ENCODE measurements around the gene PSRC1.
A peak's percentile ranks its signal among the peaks of the same experiment; 100 is the strongest.

The PSRC1 gene

GRCh38 chr1:109271458-109271857, 11.5 kb downstream of the PSRC1 start:
- no peak for DNase-seq

GRCh38 chr1:109270623-109271317, 12.2 kb downstream of the PSRC1 start:
- DNase-seq, result no peak

- no peak for DNase-seq
These were observed 12.8 kb downstream of the PSRC1 start for GRCh38 chr1:109269981-109270622.

GRCh38 chr1:109269212-109269980, 13.5 kb downstream of the PSRC1 start:
- no peak for DNase-seq

- DNase-seq, result no peak
These were observed 14.3 kb downstream of the PSRC1 start for GRCh38 chr1:109268431-109269211.

- no peak for DNase-seq
These were observed 15.1 kb downstream of the PSRC1 start for GRCh38 chr1:109267743-109268300.

- no peak for DNase-seq
These were observed 16.0 kb downstream of the PSRC1 start for GRCh38 chr1:109266965-109267364.

GRCh38 chr1:109265741-109266330, 17.1 kb downstream of the PSRC1 start:
- no peak for DNase-seq

DNA sequence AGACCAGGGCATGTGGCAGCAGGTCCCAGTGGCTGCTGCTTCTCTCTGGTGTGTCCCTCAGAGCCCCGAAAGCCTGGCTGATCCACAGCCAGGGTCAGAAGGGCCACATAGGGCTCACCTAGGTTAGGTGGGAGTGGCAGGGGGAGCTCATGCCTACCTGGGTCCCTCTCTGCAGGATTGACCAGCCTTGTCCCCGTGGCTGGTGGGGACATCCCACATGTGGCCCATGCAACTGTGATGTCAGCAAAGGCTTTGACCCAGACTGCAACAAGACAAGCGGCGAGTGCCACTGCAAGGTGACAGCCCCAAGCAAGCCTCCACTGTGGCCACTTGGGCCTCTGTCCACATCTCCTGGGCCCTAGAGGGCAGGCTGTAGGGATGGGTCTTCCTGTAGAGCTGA, 17.9 kb downstream of the PSRC1 start:
- DNase-seq, result no peak

DNA sequence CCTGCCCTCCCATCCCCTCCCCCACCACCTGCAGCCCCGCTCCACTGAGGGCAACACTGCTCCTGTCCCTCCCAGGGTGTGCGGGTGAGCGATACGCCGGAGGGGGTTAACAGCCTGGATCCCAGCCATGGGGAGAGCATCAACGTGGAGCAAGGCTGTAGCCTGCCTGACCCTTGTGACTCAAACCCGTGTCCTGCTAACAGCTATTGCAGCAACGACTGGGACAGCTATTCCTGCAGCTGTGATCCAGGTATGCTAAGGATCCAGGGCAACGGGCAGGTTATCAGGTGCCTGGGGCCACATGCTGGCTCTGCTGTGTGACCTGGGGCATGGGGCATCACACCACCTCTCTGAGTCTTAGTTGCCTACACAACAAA, 18.6 kb downstream of the PSRC1 start:
- DNase-seq, result no peak

DNA sequence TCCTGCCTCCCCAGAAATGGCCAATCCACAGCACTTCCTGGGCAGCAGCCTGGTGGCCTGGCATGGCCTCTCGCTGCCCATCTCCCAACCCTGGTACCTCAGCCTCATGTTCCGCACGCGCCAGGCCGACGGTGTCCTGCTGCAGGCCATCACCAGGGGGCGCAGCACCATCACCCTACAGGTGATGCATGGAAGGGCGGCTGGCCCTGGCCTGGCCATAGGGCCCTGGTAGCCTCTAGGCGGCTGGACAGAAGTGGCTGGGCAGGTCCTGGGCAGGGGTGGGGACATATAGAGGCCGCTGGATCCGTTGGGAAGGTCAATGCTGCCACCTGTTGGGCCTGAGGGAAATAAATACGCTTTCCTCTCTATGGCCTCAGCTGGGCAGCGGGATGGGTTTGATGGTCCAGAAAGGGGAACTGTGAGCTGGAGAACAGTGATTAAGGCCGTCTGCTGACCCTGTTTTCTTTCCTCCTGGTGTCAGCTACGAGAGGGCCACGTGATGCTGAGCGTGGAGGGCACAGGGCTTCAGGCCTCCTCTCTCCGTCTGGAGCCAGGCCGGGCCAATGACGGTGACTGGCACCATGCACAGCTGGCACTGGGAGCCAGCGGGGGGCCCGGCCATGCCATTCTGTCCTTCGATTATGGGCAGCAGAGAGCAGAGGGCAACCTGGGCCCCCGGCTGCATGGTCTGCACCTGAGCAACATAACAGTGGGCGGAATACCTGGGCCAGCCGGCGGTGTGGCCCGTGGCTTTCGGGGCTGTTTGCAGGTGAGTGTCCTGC, 19.2 kb downstream of the PSRC1 start:
- no peak for DNase-seq

DNA sequence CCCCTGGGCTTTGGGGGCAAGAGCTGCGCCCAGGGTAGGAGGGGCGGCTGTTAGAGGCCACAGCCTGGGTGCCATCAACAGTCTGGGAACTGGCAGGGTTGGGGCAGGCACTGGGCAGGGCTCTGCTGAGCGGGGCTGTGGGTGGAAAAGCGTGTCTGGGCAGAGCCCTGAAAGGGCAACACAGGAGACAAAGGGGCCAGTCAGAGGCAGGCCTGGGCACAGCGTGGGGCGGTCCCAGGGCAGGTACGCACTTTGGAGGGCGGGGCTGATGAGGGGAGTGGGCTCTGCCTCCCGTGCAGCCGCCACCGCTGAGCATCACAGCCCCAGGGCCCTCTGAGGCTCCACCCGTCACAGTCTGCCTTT, 19.7 kb downstream of the PSRC1 start:
- DNase-seq, result peak; percentile 29

DNA sequence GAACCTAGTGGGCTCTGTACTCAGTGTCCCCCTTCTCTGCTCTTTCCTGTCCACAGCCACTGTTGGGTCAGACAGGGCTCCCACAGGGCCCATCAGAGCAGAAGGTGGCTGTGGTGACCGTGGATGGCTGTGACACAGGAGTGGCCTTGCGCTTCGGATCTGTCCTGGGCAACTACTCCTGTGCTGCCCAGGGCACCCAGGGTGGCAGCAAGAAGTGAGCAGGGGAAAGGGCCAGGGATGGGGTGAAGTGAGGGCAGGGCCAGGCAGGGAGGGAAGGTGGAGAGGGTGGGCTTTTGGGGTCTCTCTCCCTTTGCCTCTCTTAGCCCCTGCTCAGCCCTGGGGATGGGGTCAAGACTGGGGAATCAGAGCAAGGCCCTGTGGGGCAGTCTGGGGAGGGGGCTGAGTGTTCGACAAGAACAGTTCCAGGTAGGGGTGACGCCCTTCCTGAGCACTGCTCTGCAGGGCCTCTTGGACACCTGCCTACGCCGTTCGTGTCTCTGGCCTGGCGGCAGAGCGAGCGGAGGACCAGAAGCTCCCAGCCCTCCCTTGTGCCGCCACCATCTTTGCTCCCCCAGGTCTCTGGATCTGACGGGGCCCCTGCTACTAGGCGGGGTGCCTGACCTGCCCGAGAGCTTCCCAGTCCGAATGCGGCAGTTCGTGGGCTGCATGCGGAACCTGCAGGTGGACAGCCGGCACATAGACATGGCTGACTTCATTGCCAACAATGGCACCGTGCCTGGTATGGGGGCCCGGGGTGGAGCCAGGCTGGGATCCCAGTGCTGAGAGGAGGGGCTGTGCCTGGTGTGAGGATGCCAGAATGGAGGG, 20.5 kb downstream of the PSRC1 start:
- no peak for DNase-seq

- no peak for DNase-seq
These were observed 21.4 kb downstream of the PSRC1 start for GRCh38 chr1:109261578-109261977.

GRCh38 chr1:109261006-109261405, 21.9 kb downstream of the PSRC1 start:
- DNase-seq, result no peak

DNA sequence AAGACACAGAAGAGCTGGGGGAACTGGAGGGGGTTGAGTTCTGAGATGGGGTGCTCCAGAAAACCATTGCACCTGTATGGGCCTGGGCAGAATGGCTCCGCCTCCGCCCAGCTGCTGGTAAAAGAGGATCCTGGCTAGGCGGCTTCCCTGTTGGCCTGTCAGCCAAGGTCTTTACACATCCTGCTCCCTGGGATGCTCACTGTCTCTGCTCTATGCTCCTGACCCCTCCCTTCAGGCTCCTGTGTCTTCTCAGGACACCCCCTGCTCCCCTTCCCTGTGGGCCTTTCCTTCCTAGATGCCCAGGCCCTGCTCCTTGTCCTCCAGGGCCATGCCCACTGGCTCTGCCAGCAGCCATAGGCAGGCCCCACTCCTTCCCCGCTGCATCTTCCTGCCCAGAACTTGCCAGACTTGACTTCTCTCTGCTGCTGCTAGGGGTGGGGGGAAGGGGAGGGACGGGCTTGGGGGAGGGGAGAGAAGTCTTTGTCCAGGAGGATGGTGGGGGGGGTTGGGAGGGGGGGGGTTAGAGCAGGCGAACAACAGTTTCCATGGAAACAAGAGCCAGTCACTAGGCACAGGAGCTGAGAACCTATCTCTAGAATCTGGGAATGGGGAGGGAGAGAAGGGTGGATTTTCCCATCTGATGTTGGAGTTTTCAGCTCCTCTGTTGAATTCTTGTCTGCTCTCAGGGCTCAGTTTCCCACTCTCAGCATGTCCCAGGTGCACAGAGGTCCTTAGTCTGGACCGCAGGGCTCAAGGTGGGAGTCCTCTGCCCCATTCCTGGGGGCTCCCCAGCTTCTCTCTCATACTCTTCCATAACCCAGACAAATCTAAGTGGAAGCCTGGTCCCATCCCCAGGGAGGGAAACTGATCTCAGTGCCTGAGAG, 23.0 kb downstream of the PSRC1 start:
- no peak for DNase-seq

GRCh38 chr1:109258481-109259466, 24.2 kb downstream of the PSRC1 start:
- DNase-seq, result no peak

- DNase-seq, result no peak
These were observed 25.1 kb downstream of the PSRC1 start for GRCh38 chr1:109257682-109258421.

All from NCI-H1694 (cell line).